ENCODE data around the gene UPK1A. TPM values are rescaled to one million over a fixed set of nuclear protein-coding genes. Genes with fewer than 3 reads are reported as not detected.

Gene UPK1A
- total and polyA plus RNA-seq, 2 of the 8 experiments (the other 6 are each of a cell fraction or from before 2014, with no cell fraction given), result 0.56 to 9.9 TPM

DNA sequence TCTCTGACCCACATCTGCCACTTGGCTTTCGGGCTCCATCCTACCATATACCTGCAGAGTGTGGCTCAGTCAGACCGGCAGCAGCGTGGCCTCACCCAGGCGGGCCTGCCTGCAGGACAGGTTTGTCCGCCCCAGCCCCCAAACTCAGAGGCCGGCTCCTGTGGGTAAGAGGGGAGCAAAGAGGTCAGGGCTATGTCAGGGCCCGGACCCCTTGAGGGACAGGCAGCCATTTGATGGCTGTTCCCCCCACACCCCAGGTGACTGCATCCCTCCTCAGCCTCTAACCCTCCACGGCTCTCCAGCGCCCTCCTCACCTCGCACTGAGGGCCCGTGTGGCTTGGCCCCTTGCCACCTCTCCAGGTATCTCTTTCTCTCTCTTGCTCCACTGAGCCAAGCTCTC is 25.7 kb downstream of the UPK1A start:
- Histone ChIP-seq H3K23me2 (ENCODE audit: low read depth, low read length) (no peaks in the 10 kb centered on the region), H2BK15ac (ENCODE audit: low read length) (no peak overlapping the region), H3K36me3 (ENCODE audit: control insufficient read depth in 2 of 4, insufficient read depth in 4 of 4, low read length in 3 of 4) (no peaks in the 10 kb centered on the region), H2BK120ac (replicated peaks; ENCODE audit: low read depth, low read length) (no peak overlapping the region), H3K56ac (replicated peaks; ENCODE audit: insufficient read length, low read depth, low read length) (no peak overlapping the region), H2AFZ (ENCODE audit: low read length) (no peak overlapping the region; the same call in 1 of the 2 replicates), H2AK5ac (ENCODE audit: low read depth, low read length) (no peak overlapping the region), H3K23ac (ENCODE audit: insufficient read length) (no peak overlapping the region), H3K4me3 (ENCODE audit: extremely low read depth in 1 of 4, insufficient read depth in 2 of 4, low read depth in 3 of 4, low read length in 4 of 4) (no peak overlapping the region), H4K8ac (ENCODE audit: extremely low read depth, insufficient read depth, low read length) (no peak overlapping the region), H3K18ac (ENCODE audit: extremely low read depth, low read length) (no peak overlapping the region), H3K14ac (ENCODE audit: insufficient read length) (no peak overlapping the region), H2BK20ac (ENCODE audit: low read length) (no peak overlapping the region), H3K9ac (replicated peaks in 1 of 4; ENCODE audit: extremely low read depth in 1 of 4, low read depth in 3 of 4, low read length in 3 of 4) (no peak overlapping the region), H3K27me3 (replicated peaks in 1 of 4; ENCODE audit: control insufficient read depth in 3 of 4, extremely low read depth in 1 of 4, insufficient read depth in 3 of 4, low read length in 3 of 4) (no peaks in the 10 kb centered on the region), H4K91ac (replicated peaks; ENCODE audit: insufficient read length, low read length) (peak overlapping the region; percentile 17), H2BK12ac (ENCODE audit: low read depth, low read length) (no peak overlapping the region), H4K5ac (ENCODE audit: insufficient read length, low read depth, low read length) (no peak overlapping the region), H3K27ac (ENCODE audit: low read depth, low read length) (no peak overlapping the region; the same call in 1 of the 2 replicates), H3K4me1 (replicated peaks in 1 of 4; ENCODE audit: control insufficient read depth in 3 of 4, insufficient read depth in 4 of 4, low read length in 3 of 4) (no peaks in the 10 kb centered on the region), H3K79me2 (ENCODE audit: control insufficient read depth in 1 of 2, insufficient read depth in 2 of 2, low read length in 2 of 2) (no peaks in the 10 kb centered on the region), H4K20me1 (replicated peaks in 1 of 2; ENCODE audit: control insufficient read depth in 1 of 2, insufficient read depth in 2 of 2, low read length in 2 of 2) (no peaks in the 10 kb centered on the region), H3K4me2 (ENCODE audit: insufficient read depth in 1 of 2, low read depth in 2 of 2, low read length in 2 of 2) (no peak overlapping the region), H2BK5ac (ENCODE audit: low read depth, low read length) (no peak overlapping the region), H3K9me3 (ENCODE audit: insufficient read depth in 2 of 2, low read depth in 1 of 2, low read length in 1 of 2) (no peaks in the 10 kb centered on the region), H3K4ac (replicated peaks; ENCODE audit: insufficient read length, low read depth, low read length) (no peak overlapping the region), H3K79me1 (ENCODE audit: low read depth, low read length) (no peaks in the 10 kb centered on the region)
- ChIA-PET POLR2A (ENCODE audit: partially characterized antibody) (interaction anchor here (0.9 to 1.6 kb wide), 6 partner anchors 22 to 183 kb away, joined by 3 to 9 read pairs (median 3); partner anchors contain the start of genes PSENEN and U2AF1L4), CTCF (ENCODE audit: partially characterized antibody) (interaction anchor here (0.6 to 7.6 kb wide), 14 partner anchors 14 to 305 kb away, joined by 3 to 105 read pairs (median 4); partner anchors contain the start of gene ZBTB32)
- DNase-seq (ENCODE audit: low read depth in 1 of 2, low spot score in 2 of 2) (no peak), FAIRE-seq (no peak)
- 87% methylated on average over 11 of the region's 11 CpGs; no CpG with 5 or more reads in 1 of the 2 experiments for WGBS, 2 experiments (ENCODE audit: extremely low coverage in 1 of 2, insufficient coverage in 1 of 2, insufficient read length in 1 of 2, insufficient replicate concordance in 2 of 2, low coverage in 1 of 2, low lambda C conversion rate in 2 of 2, missing lambda C conversion rate in 1 of 2)
- TF ChIP-seq KDM4A (IDR thresholded peaks at IDR 0.05; ENCODE audit: low read depth, low read length, severe bottlenecking), result no peak
- no peak for TF ChIP-seq TAF1 (IDR thresholded peaks at IDR 0.05; ENCODE audit: low read depth, low read length)
- TF ChIP-seq USF2 (IDR thresholded peaks at IDR 0.05; ENCODE audit: low read length), result no peak

All from H1 (cell line).